Vagina (tissue), 2 donors: Measurements from ENCODE around the gene DHRS4. TPM values are rescaled to one million over a fixed set of nuclear protein-coding genes. Genes with fewer than 3 reads are reported as not detected.
A peak's percentile ranks its signal among the peaks of the same experiment; 100 is the strongest.
"Not testable (repeated sequence)": the region's sequence is repeated elsewhere in the genome, so short reads cannot be mapped to it uniquely, and the experiment has no call there.

Experiments
- DNase-seq, 2 donors: peaks; one replicate each; pipeline ENCODE4 v3.0.0-alpha.2; 2017; ENCODE audit errors: extremely low spot score in 2 of 2
- H3K27ac ChIP-seq: fragments of 200-600 bp; sonication (generic); one replicate; pipeline ENCODE4 v1.5.1; 2019
- H3K27me3 ChIP-seq: fragments of 200-600 bp; sonication (generic); one replicate; pipeline ENCODE4 v1.5.1; 2019
- H3K36me3 ChIP-seq, 2 donors: fragments of 200-600 bp; sonication (generic); one replicate each; pipeline ENCODE4 v1.5.1; 2017 to 2019
- H3K4me1 ChIP-seq: fragments of 200-600 bp; sonication (generic); one replicate; pipeline ENCODE4 v1.5.1; 2019
- H3K4me3 ChIP-seq, 2 donors: fragments of 200-600 bp; sonication (generic); 1 replicate in 1 of 2; 2 replicates in 1 of 2; pipeline ENCODE4 v1.5.1; 2016 to 2019
- H3K9me3 ChIP-seq: fragments of 200-600 bp; sonication (generic); one replicate; pipeline ENCODE4 v1.5.1; 2019
- POLR2AphosphoS5 ChIP-seq, 2 donors: sonication (generic); formaldehyde crosslinking; IDR thresholded peaks; one replicate each; pipeline ENCODE4 v1.9.0; 2017; ENCODE audit warnings: antibody characterized with exemption in 2 of 2, mild to moderate bottlenecking in 2 of 2, low read depth in 1 of 2; ENCODE audit not compliant: insufficient read depth in 1 of 2
- intact Hi-C: fragments of 100-400 bp; cut with DNase I; formaldehyde crosslinking; loops from one replicate; pipeline ENCODE4 v1.15.1; 2023
- total RNA-seq: library from RNA; depleted of rRNA; stranded (reverse); fragments of >200 nt; gene quantifications from one replicate; pipeline ENCODE4 v1.2.3, GENCODE V29; 2016
- TF ChIP-seq, protein P1 (sequence below), 3 experiments: fragments of 450-650 bp in 2 of 3; fragments of 200-600 bp in 1 of 3; sonication (generic) in 1 of 3; IDR thresholded peaks; one replicate each; pipeline ENCODE4 v1.5.1; 2017 to 2019; ENCODE audit warnings: antibody characterized with exemption in 3 of 3, mild to moderate bottlenecking in 2 of 3, moderate library complexity in 2 of 3

Gene DHRS4
- total RNA-seq, 1 donor from 2014 or later: 21.4 TPM

DNA sequence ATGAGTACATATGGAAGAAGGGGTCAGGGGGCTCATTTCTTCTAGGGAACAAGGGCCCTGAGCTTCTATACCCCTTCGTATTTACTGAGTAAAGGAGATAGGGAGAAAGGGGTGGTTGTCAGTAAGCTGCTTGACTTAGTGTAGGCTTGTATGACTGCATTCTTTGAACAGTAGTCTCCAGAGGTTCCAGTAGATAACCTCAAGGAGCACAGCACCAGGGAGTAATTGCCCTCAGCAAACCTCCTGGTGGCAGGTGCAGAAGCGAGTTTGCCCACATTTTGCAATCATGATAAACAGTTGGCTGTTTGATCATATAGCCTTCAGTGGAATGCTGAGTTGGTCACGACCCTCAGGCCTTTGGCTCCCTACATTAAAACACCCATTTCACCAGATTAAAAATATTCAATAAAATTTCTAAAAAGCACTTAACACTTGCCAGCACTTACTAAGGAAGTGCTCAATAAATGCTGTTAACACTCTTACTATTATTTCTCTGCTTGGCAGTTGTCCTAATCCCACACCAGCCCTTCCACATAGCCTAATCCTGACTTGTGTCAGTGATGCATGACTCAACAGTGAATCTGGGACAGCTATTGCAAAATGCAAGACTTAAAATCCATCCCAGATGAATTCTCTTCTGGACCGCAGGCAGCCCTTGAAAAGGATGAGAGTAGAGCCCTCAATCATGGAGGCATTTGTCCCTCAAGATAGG, 31.5 kb downstream of the DHRS4 start:
- TF ChIP-seq, protein P1, sequence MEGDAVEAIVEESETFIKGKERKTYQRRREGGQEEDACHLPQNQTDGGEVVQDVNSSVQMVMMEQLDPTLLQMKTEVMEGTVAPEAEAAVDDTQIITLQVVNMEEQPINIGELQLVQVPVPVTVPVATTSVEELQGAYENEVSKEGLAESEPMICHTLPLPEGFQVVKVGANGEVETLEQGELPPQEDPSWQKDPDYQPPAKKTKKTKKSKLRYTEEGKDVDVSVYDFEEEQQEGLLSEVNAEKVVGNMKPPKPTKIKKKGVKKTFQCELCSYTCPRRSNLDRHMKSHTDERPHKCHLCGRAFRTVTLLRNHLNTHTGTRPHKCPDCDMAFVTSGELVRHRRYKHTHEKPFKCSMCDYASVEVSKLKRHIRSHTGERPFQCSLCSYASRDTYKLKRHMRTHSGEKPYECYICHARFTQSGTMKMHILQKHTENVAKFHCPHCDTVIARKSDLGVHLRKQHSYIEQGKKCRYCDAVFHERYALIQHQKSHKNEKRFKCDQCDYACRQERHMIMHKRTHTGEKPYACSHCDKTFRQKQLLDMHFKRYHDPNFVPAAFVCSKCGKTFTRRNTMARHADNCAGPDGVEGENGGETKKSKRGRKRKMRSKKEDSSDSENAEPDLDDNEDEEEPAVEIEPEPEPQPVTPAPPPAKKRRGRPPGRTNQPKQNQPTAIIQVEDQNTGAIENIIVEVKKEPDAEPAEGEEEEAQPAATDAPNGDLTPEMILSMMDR (IDR thresholded peaks at IDR 0.05): no peak
- peak in 1 of 2 donors; percentile 82 for TF ChIP-seq POLR2AphosphoS5 (IDR thresholded peaks at IDR 0.05; ENCODE audit: insufficient read depth in 1 of 2, low read depth in 1 of 2)
- peak overlapping the region; percentile 89 for H3K27ac ChIP-seq
- intact Hi-C loops: no loop called here
- H3K9me3 ChIP-seq: no peaks in the 10 kb centered on the region
- no peak for DNase-seq
- no peak overlapping the region for H3K4me3 ChIP-seq
- no peaks in the 10 kb centered on the region for H3K36me3 ChIP-seq
- H3K27me3 ChIP-seq: no peaks in the 10 kb centered on the region
- peaks cover 41% of the 10 kb centered on the region for H3K4me1 ChIP-seq

GRCh38 chr14:23988223-23988606, 34.6 kb downstream of the DHRS4 start:
- DNase-seq, intact Hi-C loops, H3K9me3 ChIP-seq, H3K36me3 ChIP-seq, H3K27me3 ChIP-seq: not testable (repeated sequence)
- H3K27ac ChIP-seq: peak overlapping the region; percentile 75
- H3K4me1 ChIP-seq: peaks cover 43% of the 10 kb centered on the region
- H3K4me3 ChIP-seq: peak overlapping the region; percentile 36 to 49

- H3K9me3 ChIP-seq, H3K36me3 ChIP-seq, intact Hi-C loops, H3K27me3 ChIP-seq: not testable (repeated sequence)
- H3K27ac ChIP-seq: peak within 1 kb of the TSS; percentile 89
- peak within 1 kb of the TSS; percentile 36 to 49 for H3K4me3 ChIP-seq
- DNase-seq: peak in 1 of 2 donors; percentile 91
- peak in 1 of 2 donors; percentile 73 for TF ChIP-seq POLR2AphosphoS5 (IDR thresholded peaks at IDR 0.05; ENCODE audit: insufficient read depth in 1 of 2, low read depth in 1 of 2)
- peaks cover 43% of the 10 kb centered on the region for H3K4me1 ChIP-seq
Observed at GRCh38 chr14:23988607-23989363, 35.2 kb downstream of the DHRS4 start, which contains the start of gene DHRS4L2. TSS of gene DHRS4L2 (plus strand) at chr14:23988929. CDS start at chr14:23988948, 19 bp downstream.

GRCh38 chr14:23989734-23990445, 36.3 kb downstream of the DHRS4 start:
- H3K27ac ChIP-seq, DNase-seq, H3K9me3 ChIP-seq, H3K4me3 ChIP-seq, H3K27me3 ChIP-seq, intact Hi-C loops, H3K36me3 ChIP-seq: not testable (repeated sequence)
- peaks cover 43% of the 10 kb centered on the region for H3K4me1 ChIP-seq

- H3K9me3 ChIP-seq, DNase-seq, H3K27ac ChIP-seq, intact Hi-C loops, H3K36me3 ChIP-seq, H3K4me3 ChIP-seq, H3K27me3 ChIP-seq: not testable (repeated sequence)
- peaks cover 34% of the 10 kb centered on the region for H3K4me1 ChIP-seq
Observed at GRCh38 chr14:23990961-23991360, 37.4 kb downstream of the DHRS4 start.

DNA sequence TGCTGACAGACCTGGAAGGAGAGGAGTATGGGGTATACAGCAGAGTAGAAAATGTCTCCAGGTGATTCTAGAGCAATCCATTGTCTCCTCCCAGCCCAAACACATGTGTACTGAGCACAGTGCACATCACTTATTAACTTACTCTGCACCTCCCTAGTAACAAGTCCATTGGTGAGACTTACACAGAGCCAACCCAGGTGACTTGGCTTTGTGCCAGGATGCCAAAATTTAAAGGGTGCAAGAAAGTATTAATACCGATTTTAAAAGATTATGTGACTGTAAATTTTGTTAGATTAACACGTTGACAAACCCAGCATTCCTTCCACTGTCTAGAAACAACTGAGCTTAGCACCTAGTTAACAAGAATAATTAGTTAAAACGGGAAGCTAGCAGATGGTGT, 39.5 kb downstream of the DHRS4 start:
- H3K4me1 ChIP-seq: peaks cover 19% of the 10 kb centered on the region
- H3K36me3 ChIP-seq, H3K9me3 ChIP-seq, H3K4me3 ChIP-seq, H3K27me3 ChIP-seq, intact Hi-C loops, DNase-seq, H3K27ac ChIP-seq: not testable (repeated sequence)

DNA sequence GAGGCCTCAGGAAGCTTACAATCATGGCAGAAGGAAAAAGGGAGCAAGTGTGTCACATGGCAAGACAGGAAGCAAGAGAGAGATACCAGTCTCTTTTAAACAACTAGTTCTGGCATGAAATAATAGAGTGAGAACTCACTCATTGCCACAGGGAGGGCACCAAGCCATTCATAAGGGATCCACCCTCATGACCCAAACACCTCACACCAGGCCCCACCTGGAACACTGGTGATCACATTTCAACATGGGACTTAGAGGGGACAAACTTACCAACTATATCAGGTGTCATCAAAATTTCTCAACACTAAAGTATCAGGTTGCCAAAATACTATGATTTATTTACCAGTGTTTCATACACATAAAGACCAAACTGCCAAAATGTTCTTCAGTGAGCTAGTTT, 42.4 kb downstream of the DHRS4 start:
- H3K27ac ChIP-seq, H3K27me3 ChIP-seq, H3K4me3 ChIP-seq, H3K9me3 ChIP-seq, DNase-seq, H3K36me3 ChIP-seq, intact Hi-C loops, H3K4me1 ChIP-seq: not testable (repeated sequence)

DNA sequence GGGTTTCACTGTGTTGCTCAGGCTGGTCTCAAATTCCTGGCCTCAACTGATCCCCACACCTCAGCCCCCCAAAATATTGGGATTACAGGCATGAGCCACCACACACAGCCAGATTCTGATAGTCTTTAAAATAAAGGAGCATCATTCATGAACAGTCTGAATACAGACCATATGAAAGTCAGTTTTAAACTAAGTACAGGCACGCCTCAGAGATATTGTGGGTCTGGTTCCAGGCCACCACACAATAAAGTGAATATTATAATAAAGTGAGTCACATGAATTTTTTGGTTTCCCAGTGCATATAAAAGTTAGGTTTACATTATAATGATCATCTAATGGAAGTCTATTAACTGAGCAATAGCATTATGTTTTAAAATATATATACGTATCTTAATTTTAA, 43.3 kb downstream of the DHRS4 start:
- H3K27me3 ChIP-seq, H3K27ac ChIP-seq, H3K9me3 ChIP-seq, DNase-seq, H3K4me3 ChIP-seq, H3K36me3 ChIP-seq, intact Hi-C loops, H3K4me1 ChIP-seq: not testable (repeated sequence)

DNA sequence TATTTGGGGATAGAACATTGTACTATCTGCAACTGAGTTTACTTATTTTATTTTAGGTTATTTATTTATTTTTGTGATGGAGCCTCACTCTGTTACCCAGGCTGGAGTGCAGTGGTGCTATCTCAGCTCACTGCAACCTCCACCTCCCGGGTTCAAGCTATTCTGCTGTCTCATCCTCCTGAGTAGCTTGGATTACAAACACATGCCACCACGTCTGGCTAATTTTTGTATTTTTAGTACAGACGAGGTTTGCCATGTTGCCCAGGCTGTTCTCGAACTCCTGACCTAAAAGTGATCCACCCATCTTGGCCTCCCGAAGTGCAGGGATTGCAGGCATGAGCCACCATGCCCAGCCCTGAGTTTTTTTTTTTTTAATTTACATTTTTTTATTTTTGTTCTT, 46.1 kb downstream of the DHRS4 start:
- DNase-seq, intact Hi-C loops, H3K9me3 ChIP-seq, H3K27ac ChIP-seq, H3K27me3 ChIP-seq, H3K36me3 ChIP-seq, H3K4me1 ChIP-seq, H3K4me3 ChIP-seq: not testable (repeated sequence)

DNA sequence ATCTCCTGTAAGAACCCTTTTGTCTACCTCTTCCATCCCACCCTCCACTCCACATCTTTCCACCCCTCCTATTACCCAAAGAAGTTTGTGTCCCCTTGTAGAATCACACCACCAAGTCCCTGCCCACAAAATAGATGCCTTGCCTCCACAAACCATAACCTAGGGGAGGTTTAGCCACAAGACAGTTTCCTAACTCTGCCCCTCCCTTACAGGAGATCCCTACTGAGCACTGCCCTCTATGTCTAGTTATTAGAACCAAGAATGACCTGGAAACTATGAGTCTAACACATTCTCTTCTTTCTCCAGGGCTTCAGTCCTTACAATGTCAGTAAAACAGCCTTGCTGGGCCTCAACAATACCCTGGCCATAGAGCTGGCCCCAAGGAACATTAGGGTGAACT, 47.5 kb downstream of the DHRS4 start:
- H3K27ac ChIP-seq, intact Hi-C loops, DNase-seq, H3K36me3 ChIP-seq, H3K4me3 ChIP-seq, H3K9me3 ChIP-seq, H3K27me3 ChIP-seq, H3K4me1 ChIP-seq: not testable (repeated sequence)

DNA sequence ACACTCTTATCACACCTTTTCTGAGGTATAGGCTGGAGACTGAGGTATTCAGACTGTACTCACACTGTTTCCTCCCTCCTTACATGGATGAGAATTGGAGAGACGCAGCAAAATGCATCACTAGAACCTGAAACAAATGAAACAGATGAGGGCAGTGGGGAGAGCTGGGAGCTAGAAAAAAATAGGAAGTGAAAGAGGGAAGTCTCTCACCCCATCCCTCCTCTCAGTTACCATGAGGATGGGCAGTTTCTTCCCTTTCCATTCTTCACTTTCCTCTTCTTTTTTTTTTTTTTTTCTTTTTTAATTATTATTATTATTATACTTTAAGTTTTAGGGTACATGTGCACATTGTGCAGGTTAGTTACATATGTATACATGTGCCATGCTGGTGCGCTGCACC, 48.1 kb downstream of the DHRS4 start:
- H3K27ac ChIP-seq, DNase-seq, intact Hi-C loops, H3K9me3 ChIP-seq, H3K4me3 ChIP-seq, H3K27me3 ChIP-seq, H3K4me1 ChIP-seq, H3K36me3 ChIP-seq: not testable (repeated sequence)

- intact Hi-C loops, DNase-seq, H3K9me3 ChIP-seq, H3K36me3 ChIP-seq, H3K27me3 ChIP-seq, H3K4me1 ChIP-seq: not testable (repeated sequence)
- Histone ChIP-seq H3K4me3 (peak overlapping the region; percentile 22 to 47), H3K27ac (peak overlapping the region; percentile 75)
Observed at GRCh38 chr14:24006471-24006816, 52.9 kb downstream of the DHRS4 start.
